Natural killer cell treated with Interleukin-12 subunit alpha and Interleukin-12 subunit beta and Interleukin-15 and Interleukin-18, amount 100 ng/mL, for 72 hours (primary cell): ENCODE data around the gene NELL2. TPM values are rescaled to one million over a fixed set of nuclear protein-coding genes. Genes with fewer than 3 reads are reported as not detected.
A peak's percentile ranks its signal among the peaks of the same experiment; 100 is the strongest.
"Not testable (repeated sequence)": the region's sequence is repeated elsewhere in the genome, so short reads cannot be mapped to it uniquely, and the experiment has no call there.

Source experiments
- ATAC-seq, 2 donors: fragments of 150-1000 bp; cut with Tn5 transposase in 1 of 2; sonication (Bioruptor Pico), chemical (Tn5 transposase) in 1 of 2; 2 replicates each; pipeline ENCODE4 v1.10.0; 2021
- DNase-seq: peaks from one replicate; pipeline ENCODE4 v3.0.0; 2022; ENCODE audit warnings: low spot score
- H3K27ac Mint-ChIP-seq, 2 donors: 1 replicate in 1 of 2; 2 replicates in 1 of 2; pipeline ENCODE4 v1.8.0; 2022; ENCODE audit warnings: mixed read lengths in 2 of 2, mild to moderate bottlenecking in 1 of 2, moderate library complexity in 1 of 2
- H3K27me3 Mint-ChIP-seq, 2 donors: 1 replicate in 1 of 2; 2 replicates in 1 of 2; pipeline ENCODE4 v1.8.0; 2022; ENCODE audit warnings: mixed read lengths in 2 of 2
- H3K36me3 Mint-ChIP-seq: one replicate; pipeline ENCODE4 v1.8.0; 2022; ENCODE audit warnings: mixed read lengths
- H3K4me1 Mint-ChIP-seq, 2 donors: 1 replicate in 1 of 2; 2 replicates in 1 of 2; pipeline ENCODE4 v1.8.0; 2022; ENCODE audit warnings: low read depth in 2 of 2, mixed read lengths in 2 of 2, mild to moderate bottlenecking in 1 of 2
- H3K4me3 Mint-ChIP-seq: one replicate; pipeline ENCODE4 v1.8.0; 2022; ENCODE audit warnings: mixed read lengths
- H3K9me3 Mint-ChIP-seq: 2 replicates; pipeline ENCODE4 v1.8.0; 2022; ENCODE audit warnings: mixed read lengths
- total RNA-seq, 2 donors: library from RNA; stranded (reverse); gene quantifications; one replicate each; pipeline ENCODE4 v1.2.3, GENCODE V29; 2022

Gene NELL2
- total RNA-seq: 1 to 10 TPM; 1.6 to 2.6 TPM

GRCh38 chr12:44875954-44876543 lies at the start of gene NELL2:
Gene NELL2 (minus strand): TSS chr12:44876315. CDS start chr12:44875869, 446 bp downstream.
- Mint-ChIP-seq H3K4me3 (peak within 1 kb of the TSS; percentile 89), H3K27ac (no peak within 1 kb of the TSS), H3K4me1 (peaks cover 14 to 23% of the 10 kb centered on the region in 2 donors), H3K36me3 (peaks cover 12% of the 10 kb centered on the region), H3K9me3 (no peaks in the 10 kb centered on the region), H3K27me3 (peaks cover 41 to 66% of the 10 kb centered on the region in 2 donors)
- no peak for DNase-seq
- ATAC-seq: peak; percentile 83 to 85

DNA sequence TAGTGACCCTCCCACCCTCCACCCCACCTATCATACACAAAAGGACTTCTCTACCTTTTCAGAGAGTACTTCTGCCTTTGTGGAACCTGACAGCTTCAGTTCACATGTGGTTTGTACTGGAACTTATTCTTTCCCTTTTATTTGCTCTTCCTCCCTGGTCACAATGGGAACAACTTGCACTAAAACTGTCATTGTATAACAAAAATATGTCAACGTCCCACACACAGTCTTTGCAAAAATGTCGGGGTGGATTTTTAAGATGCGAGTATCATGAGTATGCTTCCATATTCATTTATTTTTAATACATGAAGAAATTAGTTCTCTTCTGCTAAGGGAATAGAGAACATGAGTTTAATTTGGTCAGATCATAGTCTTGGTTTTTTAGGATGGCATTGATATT lies 45.6 kb upstream of the NELL2 start:
- no peak for DNase-seq
- Mint-ChIP-seq H3K9me3 (no peaks in the 10 kb centered on the region), H3K4me3 (no peak overlapping the region), H3K27me3 (peaks cover 15 to 24% of the 10 kb centered on the region in 2 donors), H3K27ac (no peak overlapping the region), H3K4me1 (no peaks in the 10 kb centered on the region), H3K36me3 (no peaks in the 10 kb centered on the region)
- ATAC-seq: no peak

GRCh38 chr12:44917141-44917540 lies 41.0 kb upstream of the NELL2 start:
- H3K9me3 Mint-ChIP-seq: no peaks in the 10 kb centered on the region

GRCh38 chr12:44915958-44916357 lies 39.8 kb upstream of the NELL2 start:
- H3K27me3 Mint-ChIP-seq: peaks cover 8 to 14% of the 10 kb centered on the region in 2 donors
- H3K9me3 Mint-ChIP-seq: no peaks in the 10 kb centered on the region
- ATAC-seq: no peak
- no peak for DNase-seq
- no peak overlapping the region for H3K4me3 Mint-ChIP-seq
- H3K36me3 Mint-ChIP-seq: no peaks in the 10 kb centered on the region
- no peak overlapping the region for H3K27ac Mint-ChIP-seq
- H3K4me1 Mint-ChIP-seq: no peaks in the 10 kb centered on the region

More at GRCh38 chr12:44917141-44917540, 41.0 kb upstream of the NELL2 start:
- Mint-ChIP-seq H3K36me3 (no peaks in the 10 kb centered on the region), H3K4me1 (no peaks in the 10 kb centered on the region), H3K27ac (no peak overlapping the region), H3K27me3 (peaks cover 13 to 14% of the 10 kb centered on the region in 2 donors), H3K4me3 (no peak overlapping the region)
- ATAC-seq: no peak
- no peak for DNase-seq

DNA sequence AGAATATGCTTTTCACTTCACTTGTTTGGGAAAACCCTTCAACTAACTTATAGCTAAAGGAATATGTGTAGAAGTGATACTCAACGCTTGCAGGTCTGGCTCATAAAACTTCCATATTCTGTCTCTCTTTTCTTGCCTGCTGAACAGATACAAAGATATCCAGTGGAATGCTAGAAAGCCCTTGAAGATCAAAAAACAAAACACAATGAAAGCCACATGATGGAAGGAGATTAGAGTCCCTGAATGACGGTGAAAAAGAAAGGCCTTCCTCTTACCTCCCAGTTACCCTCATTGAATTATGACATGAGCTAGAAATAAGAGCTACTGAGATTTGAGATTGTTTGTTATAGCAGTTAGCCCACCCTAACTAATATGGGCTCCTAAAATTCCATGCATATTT lies 28.2 kb upstream of the NELL2 start:
- no peak overlapping the region for H3K27ac Mint-ChIP-seq
- H3K27me3 Mint-ChIP-seq: peaks cover 0 to 20% of the 10 kb centered on the region in 2 donors
- H3K4me1 Mint-ChIP-seq: no peaks in the 10 kb centered on the region
- peaks cover 8% of the 10 kb centered on the region for H3K9me3 Mint-ChIP-seq
- ATAC-seq (no peak), DNase-seq (no peak)
- peaks cover 12% of the 10 kb centered on the region for H3K36me3 Mint-ChIP-seq
- H3K4me3 Mint-ChIP-seq: no peak overlapping the region

GRCh38 chr12:44898108-44898507 lies 22.0 kb upstream of the NELL2 start:
- peaks cover 20% of the 10 kb centered on the region for H3K9me3 Mint-ChIP-seq
- not testable (repeated sequence) for DNase-seq, ATAC-seq, H3K4me3 Mint-ChIP-seq, H3K27ac Mint-ChIP-seq, H3K4me1 Mint-ChIP-seq
- peaks cover 20% of the 10 kb centered on the region for H3K36me3 Mint-ChIP-seq
- peaks cover 11 to 57% of the 10 kb centered on the region in 2 donors for H3K27me3 Mint-ChIP-seq

DNA sequence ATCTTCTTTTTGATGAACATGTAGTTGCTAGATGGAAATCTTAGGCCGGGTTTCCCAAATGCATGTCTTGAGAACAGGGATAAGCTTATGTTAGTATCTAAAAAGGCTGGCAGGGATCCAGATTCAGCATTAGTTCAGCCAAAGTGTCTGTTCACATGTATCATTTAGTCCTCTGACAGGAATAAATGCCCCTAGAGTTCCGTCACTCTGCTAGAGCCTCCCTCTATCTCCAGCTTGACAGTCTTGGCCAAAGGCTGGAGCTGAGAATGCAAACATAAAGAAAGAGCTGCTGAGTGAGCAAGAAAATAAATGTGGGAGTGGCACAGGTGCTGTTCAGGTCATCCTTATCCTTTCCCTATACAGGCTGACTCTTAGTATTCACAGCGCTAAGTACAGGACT lies 13.8 kb upstream of the NELL2 start:
- no peak for ATAC-seq
- H3K27me3 Mint-ChIP-seq: peaks cover 2 to 16% of the 10 kb centered on the region in 2 donors
- no peak overlapping the region for H3K4me3 Mint-ChIP-seq
- no peaks in the 10 kb centered on the region for H3K9me3 Mint-ChIP-seq
- H3K27ac Mint-ChIP-seq: no peak overlapping the region
- DNase-seq: no peak
- H3K36me3 Mint-ChIP-seq: no peaks in the 10 kb centered on the region
- H3K4me1 Mint-ChIP-seq: no peaks in the 10 kb centered on the region

DNA sequence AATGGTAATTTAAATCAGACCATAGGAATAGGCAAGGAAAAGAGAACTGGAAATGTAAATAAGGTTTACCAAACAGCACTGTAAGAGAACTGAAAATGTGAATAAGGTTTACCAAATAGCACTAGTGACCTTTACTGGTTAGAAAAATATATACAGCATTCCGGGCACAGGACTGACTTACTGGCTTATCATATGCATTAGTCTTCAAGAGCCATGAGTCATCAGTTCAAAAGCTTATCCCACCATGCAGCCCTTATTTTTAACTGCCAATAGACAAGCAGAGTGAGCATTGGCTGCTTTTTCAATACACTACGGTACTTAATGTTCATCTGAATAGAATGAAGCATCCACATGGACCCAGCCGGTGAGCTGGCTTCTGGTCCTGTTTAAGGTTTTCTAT lies 13.0 kb upstream of the NELL2 start:
- no peaks in the 10 kb centered on the region for H3K9me3 Mint-ChIP-seq
- H3K36me3 Mint-ChIP-seq: no peaks in the 10 kb centered on the region
- H3K27me3 Mint-ChIP-seq: peaks cover 2 to 12% of the 10 kb centered on the region in 2 donors
- H3K4me3 Mint-ChIP-seq: no peak overlapping the region
- H3K4me1 Mint-ChIP-seq: no peaks in the 10 kb centered on the region
- no peak overlapping the region for H3K27ac Mint-ChIP-seq
- DNase-seq (no peak), ATAC-seq (no peak)

DNA sequence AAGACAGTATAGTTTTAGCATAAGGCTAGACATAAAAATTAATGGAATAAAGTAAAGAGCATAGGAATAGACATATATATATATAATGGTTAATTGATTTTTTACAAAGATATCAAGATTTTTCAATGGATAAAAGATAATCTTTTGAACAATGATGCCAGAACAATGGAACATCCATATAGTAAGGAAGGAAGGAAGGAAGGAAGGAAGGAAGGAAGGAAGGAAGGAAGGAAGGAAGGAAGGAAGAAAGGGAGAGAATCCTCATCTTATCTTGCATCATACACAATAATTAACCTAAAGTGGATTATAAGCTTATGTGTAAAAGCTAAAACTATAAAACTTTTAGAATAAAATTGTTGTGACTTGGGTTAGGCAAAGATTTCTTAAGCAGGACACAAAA lies 9.8 kb upstream of the NELL2 start:
- no peak overlapping the region for H3K4me3 Mint-ChIP-seq
- no peaks in the 10 kb centered on the region for H3K4me1 Mint-ChIP-seq
- H3K27ac Mint-ChIP-seq: no peak overlapping the region
- H3K9me3 Mint-ChIP-seq: peaks cover 3% of the 10 kb centered on the region
- H3K36me3 Mint-ChIP-seq: peaks cover 7% of the 10 kb centered on the region
- no peak for ATAC-seq
- peaks cover 2 to 14% of the 10 kb centered on the region in 2 donors for H3K27me3 Mint-ChIP-seq
- DNase-seq: no peak

DNA sequence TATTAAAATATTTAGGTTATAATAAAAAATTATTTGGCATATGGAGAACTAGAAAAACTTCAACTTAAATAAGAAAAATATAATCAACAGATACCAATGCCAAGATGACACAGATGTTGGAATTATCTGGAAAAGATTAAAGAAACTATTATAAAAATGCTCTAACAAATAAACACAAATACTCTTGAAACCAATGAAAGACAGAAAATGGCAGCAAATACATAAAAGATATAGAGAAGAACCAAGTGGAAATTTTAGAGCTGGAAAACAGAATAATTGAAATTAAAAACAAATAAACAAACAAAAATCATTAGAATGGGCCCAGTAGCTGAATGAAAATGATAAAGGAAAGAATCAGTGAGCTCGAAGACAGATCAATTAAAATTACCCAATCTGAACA lies 5.1 kb upstream of the NELL2 start:
- Mint-ChIP-seq H3K4me1 (peaks cover 8 to 9% of the 10 kb centered on the region in 2 donors), H3K9me3 (peaks cover 3% of the 10 kb centered on the region), H3K36me3 (peaks cover 20% of the 10 kb centered on the region), H3K27ac (no peak overlapping the region), H3K27me3 (peaks cover 19 to 33% of the 10 kb centered on the region in 2 donors), H3K4me3 (no peak overlapping the region)
- ATAC-seq (no peak), DNase-seq (no peak)

DNA sequence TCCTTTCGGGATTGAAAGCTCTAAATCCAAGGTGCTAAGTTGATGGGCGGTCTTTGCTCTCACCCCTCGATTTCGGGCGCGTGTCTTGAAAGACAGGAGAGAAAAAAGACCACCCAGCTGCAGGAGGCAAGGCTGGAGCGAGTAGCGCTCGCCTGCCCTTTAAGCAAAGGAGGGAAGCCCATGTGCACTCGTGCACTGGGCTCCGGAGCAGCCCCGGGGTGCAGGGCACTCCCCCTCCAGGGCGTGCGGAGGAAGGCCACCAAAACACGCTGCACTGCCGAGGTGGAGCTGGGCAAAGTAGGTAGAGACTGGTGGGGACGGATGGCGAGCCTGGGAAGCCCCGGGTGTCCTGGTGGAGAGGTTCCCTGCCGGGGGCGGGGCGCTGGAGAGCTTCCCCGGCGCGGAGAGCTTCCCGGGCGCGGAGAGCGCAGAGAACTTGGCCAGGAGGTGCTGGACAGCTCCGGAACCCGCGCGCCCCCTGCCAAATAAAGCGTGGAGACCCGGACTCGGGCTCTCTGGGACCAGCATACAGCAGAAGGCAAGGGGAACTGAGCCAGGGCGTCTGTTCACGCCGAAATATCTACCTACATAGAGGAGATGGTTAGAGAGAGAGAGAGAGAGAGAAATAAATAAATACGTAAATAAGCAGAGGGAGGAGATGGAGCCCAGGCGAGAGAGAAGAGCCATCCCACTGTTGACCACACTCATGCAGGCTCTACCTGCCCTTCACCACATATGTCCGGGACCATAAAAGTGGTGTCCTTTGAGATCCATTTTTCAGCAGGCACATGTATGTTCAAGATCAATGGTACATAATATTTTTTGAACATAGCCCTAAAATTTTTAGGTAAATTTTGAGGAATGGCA lies 662 bp upstream of the NELL2 start:
- H3K9me3 Mint-ChIP-seq: peaks cover 3% of the 10 kb centered on the region
- DNase-seq (no peak), ATAC-seq (peak; percentile 66 to 75)
- peaks cover 41 to 59% of the 10 kb centered on the region in 2 donors for H3K27me3 Mint-ChIP-seq
- peaks cover 19% of the 10 kb centered on the region for H3K36me3 Mint-ChIP-seq
- H3K27ac Mint-ChIP-seq: no peak overlapping the region
- H3K4me1 Mint-ChIP-seq: peaks cover 14 to 23% of the 10 kb centered on the region in 2 donors
- peak overlapping the region; percentile 89 for H3K4me3 Mint-ChIP-seq

DNA sequence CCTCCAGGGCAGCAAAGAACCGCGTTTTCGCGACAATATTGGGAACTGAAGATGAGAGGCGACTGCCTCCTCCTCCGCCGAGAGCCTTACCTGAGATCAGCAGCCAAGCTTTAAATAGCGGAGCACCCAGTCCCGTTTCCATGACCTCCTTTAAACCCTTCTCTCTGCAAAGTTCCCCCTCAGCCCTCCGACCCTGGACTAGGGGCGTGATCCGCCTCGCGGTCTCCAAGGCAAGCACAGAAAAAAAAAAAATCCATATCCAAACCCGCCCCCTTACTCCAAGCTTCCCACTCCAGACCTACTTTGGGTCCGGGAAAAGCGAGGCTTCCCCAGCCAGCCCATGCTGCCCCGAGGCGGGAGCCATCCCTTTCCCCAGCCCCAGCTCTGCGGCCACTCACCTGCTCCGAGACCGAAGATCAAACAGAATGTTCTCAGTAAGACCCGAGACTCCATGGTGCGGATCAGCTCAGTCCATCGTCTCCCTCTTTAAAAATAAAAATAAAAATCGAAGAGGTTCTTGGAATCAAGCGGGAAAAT lies 630 bp downstream of the NELL2 start:
- Mint-ChIP-seq H3K36me3 (peaks cover 17% of the 10 kb centered on the region), H3K27ac (no peak overlapping the region), H3K4me1 (peaks cover 14 to 23% of the 10 kb centered on the region in 2 donors), H3K9me3 (no peaks in the 10 kb centered on the region), H3K27me3 (peaks cover 41 to 72% of the 10 kb centered on the region in 2 donors), H3K4me3 (peak overlapping the region; percentile 89)
- DNase-seq (no peak), ATAC-seq (peak; percentile 12 to 23)

GRCh38 chr12:44874981-44875416 lies 1.1 kb downstream of the NELL2 start:
- peak overlapping the region; percentile 89 for H3K4me3 Mint-ChIP-seq
- H3K27ac Mint-ChIP-seq: no peak overlapping the region
- DNase-seq (no peak), ATAC-seq (peak in 1 of 2 donors; percentile 51)
- peaks cover 40 to 77% of the 10 kb centered on the region in 2 donors for H3K27me3 Mint-ChIP-seq
- H3K4me1 Mint-ChIP-seq: peaks cover 14 to 23% of the 10 kb centered on the region in 2 donors
- H3K36me3 Mint-ChIP-seq: peaks cover 17% of the 10 kb centered on the region
- H3K9me3 Mint-ChIP-seq: no peaks in the 10 kb centered on the region

GRCh38 chr12:44873898-44874297 lies 2.2 kb downstream of the NELL2 start:
- Mint-ChIP-seq H3K9me3 (no peaks in the 10 kb centered on the region), H3K27me3 (peaks cover 39 to 70% of the 10 kb centered on the region in 2 donors), H3K4me3 (no peak overlapping the region), H3K36me3 (peaks cover 7% of the 10 kb centered on the region), H3K27ac (no peak overlapping the region), H3K4me1 (peaks cover 14 to 23% of the 10 kb centered on the region in 2 donors)
- ATAC-seq (no peak), DNase-seq (no peak)
